CD4-positive, CD25-positive, alpha-beta regulatory T cell (primary cell): ENCODE measurements around the gene NOP10. TPM values are rescaled to one million over a fixed set of nuclear protein-coding genes. Genes with fewer than 3 reads are reported as not detected.

Experiments used
- ATAC-seq, 2 donors: fragments of 150-1000 bp; cut with Tn5 transposase; one replicate each; pipeline ENCODE4 v1.10.0; 2021; ENCODE audit warnings: low read depth in 2 of 2, moderate number of reproducible peaks in 2 of 2, moderate library complexity in 1 of 2
- DNase-seq, 3 donors: peaks; one replicate each; pipeline versions ENCODE4 v3.0.0 to v3.0.0-alpha.2; 2012 to 2022; ENCODE audit warnings: mixed read lengths in 1 of 3
- H3K27ac ChIP-seq: one replicate; pipeline ENCODE4 v1.7.0; 2013; ENCODE audit warnings: mild to moderate bottlenecking, low read length; ENCODE audit not compliant: insufficient read depth, poor library complexity, severe bottlenecking
- H3K27me3 ChIP-seq: one replicate; pipeline ENCODE4 v1.7.0; 2013; ENCODE audit warnings: low read length; ENCODE audit not compliant: control insufficient read depth, insufficient read depth
- H3K36me3 ChIP-seq: one replicate; pipeline ENCODE4 v1.7.0; 2013; ENCODE audit warnings: mild to moderate bottlenecking, low read length, moderate library complexity; ENCODE audit not compliant: control insufficient read depth, insufficient read depth
- H3K4me1 ChIP-seq: 2 replicates; pipeline ENCODE4 v1.7.0; 2013; ENCODE audit warnings: mild to moderate bottlenecking, low read length; ENCODE audit not compliant: insufficient read depth, control insufficient read depth, poor library complexity, severe bottlenecking
- H3K4me3 ChIP-seq: one replicate; pipeline ENCODE4 v1.7.0; 2013; ENCODE audit warnings: low read depth, mild to moderate bottlenecking, low read length, moderate library complexity
- H3K9me3 ChIP-seq, 2 experiments: 1 replicate in 1 of 2; 2 replicates in 1 of 2; pipeline ENCODE4 v1.7.0; 2013; ENCODE audit warnings: low read length in 2 of 2, mild to moderate bottlenecking in 1 of 2, moderate library complexity in 1 of 2; ENCODE audit not compliant: control insufficient read depth in 2 of 2
- H3K27ac Mint-ChIP-seq, 3 donors: one replicate each; pipeline ENCODE4 v1.8.0; 2020 to 2022; ENCODE audit warnings: mild to moderate bottlenecking in 3 of 3, mixed read lengths in 3 of 3, moderate library complexity in 2 of 3
- H3K27me3 Mint-ChIP-seq: one replicate; pipeline ENCODE4 v1.8.0; 2022; ENCODE audit warnings: mild to moderate bottlenecking, mixed read lengths
- H3K36me3 Mint-ChIP-seq: one replicate; pipeline ENCODE4 v1.8.0; 2020; ENCODE audit warnings: mixed read lengths
- H3K4me1 Mint-ChIP-seq, 4 donors: one replicate each; pipeline ENCODE4 v1.8.0; 2020 to 2022; ENCODE audit warnings: mixed read lengths in 4 of 4, mild to moderate bottlenecking in 1 of 4
- H3K4me3 Mint-ChIP-seq, 4 donors: one replicate each; pipeline ENCODE4 v1.8.0; 2020 to 2022; ENCODE audit warnings: mild to moderate bottlenecking in 4 of 4, mixed read lengths in 4 of 4, moderate library complexity in 3 of 4
- H3K9me3 Mint-ChIP-seq, 7 donors: one replicate each; pipeline ENCODE4 v1.8.0; 2020 to 2022; ENCODE audit warnings: mixed read lengths in 7 of 7, mild to moderate bottlenecking in 3 of 7, moderate library complexity in 2 of 7
- polyA plus RNA-seq, 4 donors: library from polyadenylated mRNA; unstranded; fragments of 300-500 nt; fragmentation: Illumina TruSeq; gene quantifications; one replicate each; pipeline ENCODE4 v1.2.3, GENCODE V29; 2021
- total RNA-seq: library from RNA; stranded (reverse); gene quantifications from one replicate; pipeline ENCODE4 v1.2.3, GENCODE V29; 2022

NOP10 gene
- total and polyA plus RNA-seq, 5 donors from 2014 or later: 54.1 to 504 (median 446) TPM

- H3K9me3 ChIP-seq: no peaks in the 10 kb centered on the region
- no peaks in the 10 kb centered on the region for H3K4me1 ChIP-seq
- Mint-ChIP-seq H3K9me3 (no peaks in the 10 kb centered on the region), H3K36me3 (no peaks in the 10 kb centered on the region), H3K27ac (no peak overlapping the region), H3K27me3 (no peaks in the 10 kb centered on the region), H3K4me1 (peaks cover 0 to 12% (median 1%) of the 10 kb centered on the region in 4 donors), H3K4me3 (no peak overlapping the region)
- DNase-seq (no peak), ATAC-seq (no peak)
- H3K27me3 ChIP-seq: no peaks in the 10 kb centered on the region
- H3K27ac ChIP-seq: no peak overlapping the region
- H3K36me3 ChIP-seq: no peaks in the 10 kb centered on the region
- H3K4me3 ChIP-seq: no peak overlapping the region
Observed at GRCh38 chr15:34373951-34374350, 31.0 kb upstream of the NOP10 start.

GRCh38 chr15:34370643-34371042 is 27.7 kb upstream of the NOP10 start:
- DNase-seq (no peak), ATAC-seq (no peak)
- no peak overlapping the region for H3K27ac ChIP-seq
- H3K9me3 ChIP-seq: no peaks in the 10 kb centered on the region
- H3K4me1 ChIP-seq: peaks cover 19% of the 10 kb centered on the region
- H3K27me3 ChIP-seq: no peaks in the 10 kb centered on the region
- peak overlapping the region; percentile 5 to 42 (median 25) for H3K27ac Mint-ChIP-seq
- H3K9me3 Mint-ChIP-seq: no peaks in the 10 kb centered on the region
- H3K36me3 Mint-ChIP-seq: no peaks in the 10 kb centered on the region
- peaks cover 5 to 32% (median 10%) of the 10 kb centered on the region in 4 donors for H3K4me1 Mint-ChIP-seq
- H3K36me3 ChIP-seq: no peaks in the 10 kb centered on the region
- H3K27me3 Mint-ChIP-seq: no peaks in the 10 kb centered on the region
- H3K4me3 ChIP-seq: no peak overlapping the region
- peak overlapping the region in 1 of 4 donors; percentile 77 for H3K4me3 Mint-ChIP-seq

DNA sequence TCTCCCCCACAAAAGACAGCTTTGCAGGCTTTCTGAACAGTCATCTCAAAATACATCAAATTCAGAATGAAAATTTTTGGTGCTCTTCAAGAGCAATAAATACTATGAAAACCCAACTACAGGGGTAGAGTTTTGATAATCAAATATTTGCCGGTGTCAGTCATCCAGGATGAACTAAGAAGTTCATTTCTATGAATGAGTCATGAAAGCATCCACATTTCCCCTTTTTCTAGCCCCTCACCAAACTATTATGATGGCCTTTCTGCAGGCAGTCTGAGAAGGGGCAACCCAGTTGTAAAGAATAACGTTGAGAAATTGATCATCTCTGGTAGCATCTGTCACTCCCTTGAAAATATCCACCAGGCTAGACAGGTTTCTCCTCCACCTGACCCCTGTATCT is 27.2 kb upstream of the NOP10 start:
- peak overlapping the region in 2 of 4 donors; percentile 58 to 77 for H3K4me3 Mint-ChIP-seq
- no peak for DNase-seq
- H3K9me3 ChIP-seq: no peaks in the 10 kb centered on the region

DNA sequence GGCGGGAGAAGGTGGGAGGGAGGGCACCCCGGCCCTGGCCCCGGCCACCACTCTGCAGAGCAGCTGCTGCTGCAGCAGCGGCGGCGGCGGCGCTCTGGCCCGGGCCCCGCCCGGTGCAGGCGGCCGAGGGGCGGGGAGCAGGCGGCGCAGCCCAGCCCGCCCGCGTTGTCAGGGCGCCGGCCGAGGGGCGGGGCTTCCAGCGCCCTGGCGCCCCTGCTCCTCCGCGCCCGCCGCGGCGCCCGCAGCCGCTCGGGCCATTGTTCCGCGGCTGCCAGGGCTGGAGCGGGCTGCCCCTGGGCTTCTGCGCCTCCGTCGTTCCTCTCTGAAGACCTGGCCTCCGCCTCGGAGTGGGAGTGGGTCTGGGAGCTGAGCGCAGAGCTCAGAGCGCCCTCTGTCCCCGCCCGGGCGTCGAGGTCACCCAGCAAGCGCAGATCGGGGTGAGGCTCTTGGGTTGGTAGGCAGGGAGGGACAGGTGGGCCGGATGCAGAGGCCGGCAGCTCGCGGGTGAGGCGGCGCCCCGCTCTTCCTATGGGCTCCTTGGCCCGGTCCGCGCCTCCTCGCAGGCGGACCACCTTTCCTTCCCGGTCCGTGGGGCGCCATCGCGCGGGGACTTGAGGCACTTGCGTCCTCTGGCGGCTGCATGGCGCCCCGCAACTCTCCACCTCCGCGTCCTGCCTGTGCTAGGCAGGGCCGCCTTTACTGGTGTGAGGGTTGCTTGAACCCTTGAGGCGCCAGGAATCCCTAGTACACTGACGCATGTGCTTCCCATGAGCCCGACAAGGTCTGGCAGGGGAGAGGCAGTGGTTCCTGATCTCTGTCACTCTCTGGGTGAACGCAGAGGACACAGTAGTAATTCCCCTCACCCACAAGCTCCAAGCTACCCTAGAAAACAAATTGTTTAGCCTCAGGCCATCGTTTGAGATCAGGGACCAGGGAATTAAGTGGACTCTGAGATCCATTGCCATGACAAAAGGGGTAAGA is 24.5 kb upstream of the NOP10 start, which contains the start of gene LPCAT4:
TSS of gene LPCAT4 (minus strand) at position 96 of the 981 bp plus-strand sequence. CDS start 96 bp downstream, outside the sequence.
- Mint-ChIP-seq H3K9me3 (no peaks in the 10 kb centered on the region), H3K4me3 (peak within 1 kb of the TSS; percentile 94 to 100 (median 98)), H3K36me3 (peaks cover 8% of the 10 kb centered on the region), H3K27ac (peak within 1 kb of the TSS; percentile 93 to 96 (median 96)), H3K4me1 (peaks cover 12 to 56% (median 17%) of the 10 kb centered on the region in 4 donors), H3K27me3 (no peaks in the 10 kb centered on the region)
- Histone ChIP-seq H3K27ac (peak within 1 kb of the TSS; percentile 90), H3K36me3 (peaks cover 9% of the 10 kb centered on the region), H3K4me3 (peak within 1 kb of the TSS; percentile 97), H3K9me3 (no peaks in the 10 kb centered on the region), H3K27me3 (no peaks in the 10 kb centered on the region), H3K4me1 (peaks cover 30% of the 10 kb centered on the region)
- ATAC-seq (peak; percentile 85 to 87), DNase-seq (peak; percentile 84 to 98 (median 91))

More for the DNA sequence above, 27.2 kb upstream of the NOP10 start:
- H3K27me3 ChIP-seq: no peaks in the 10 kb centered on the region
- H3K27ac ChIP-seq: no peak overlapping the region
- Mint-ChIP-seq H3K4me1 (peaks cover 6 to 37% (median 13%) of the 10 kb centered on the region in 4 donors), H3K36me3 (no peaks in the 10 kb centered on the region), H3K27ac (peak overlapping the region; percentile 5 to 42 (median 25)), H3K27me3 (no peaks in the 10 kb centered on the region), H3K9me3 (no peaks in the 10 kb centered on the region)
- H3K4me3 ChIP-seq: no peak overlapping the region
- H3K36me3 ChIP-seq: no peaks in the 10 kb centered on the region
- peaks cover 24% of the 10 kb centered on the region for H3K4me1 ChIP-seq
- ATAC-seq: no peak

DNA sequence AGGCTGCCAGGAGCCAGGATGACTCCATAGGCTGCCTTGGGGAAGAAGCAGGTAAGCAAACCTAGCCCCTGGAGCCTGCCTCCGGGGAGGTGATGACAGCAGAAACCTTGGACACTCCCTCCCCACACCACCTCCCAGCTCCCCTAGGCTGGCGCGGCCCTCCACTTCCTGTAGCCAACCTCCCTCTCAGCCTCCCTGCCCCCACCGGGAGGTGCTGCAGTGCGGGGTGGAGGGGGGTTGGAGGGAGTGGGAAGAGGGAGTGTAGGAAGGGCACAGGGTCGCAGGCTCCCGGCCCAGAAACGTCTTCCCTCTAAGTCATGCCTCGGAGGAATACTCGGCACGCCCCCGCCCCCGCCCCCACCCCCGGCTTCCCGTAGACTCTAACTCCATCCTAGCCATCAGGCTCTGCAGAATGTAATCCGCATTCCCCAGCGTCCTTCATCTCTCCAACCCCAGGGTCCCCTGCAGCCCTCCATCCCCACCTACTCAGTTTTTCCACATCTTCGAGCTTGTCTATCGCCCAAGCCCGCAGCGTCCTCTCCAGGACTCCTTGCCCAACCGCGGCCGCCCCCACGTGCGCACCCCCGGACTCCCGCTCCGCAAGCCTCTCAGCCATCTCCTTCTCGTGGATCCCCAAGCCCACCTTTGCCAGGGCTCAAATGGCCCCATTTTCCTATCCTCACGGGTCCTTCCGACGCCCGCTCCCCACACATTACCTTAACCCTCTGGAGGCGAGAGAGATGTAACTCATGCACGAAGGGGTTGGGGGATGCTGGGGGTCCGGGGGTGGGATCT is 23.5 kb upstream of the NOP10 start:
- H3K4me3 ChIP-seq: peak overlapping the region; percentile 80
- ATAC-seq: no peak

GRCh38 chr15:34365836-34366235 is 22.9 kb upstream of the NOP10 start:
- H3K36me3 ChIP-seq: peaks cover 21% of the 10 kb centered on the region
- Mint-ChIP-seq H3K27me3 (no peaks in the 10 kb centered on the region), H3K27ac (peak overlapping the region; percentile 76 to 96 (median 79)), H3K4me1 (peaks cover 12 to 56% (median 15%) of the 10 kb centered on the region in 4 donors), H3K9me3 (no peaks in the 10 kb centered on the region), H3K4me3 (peak overlapping the region; percentile 94 to 100 (median 98)), H3K36me3 (peaks cover 18% of the 10 kb centered on the region)
- no peak for ATAC-seq
- H3K4me1 ChIP-seq: peaks cover 30% of the 10 kb centered on the region
- no peaks in the 10 kb centered on the region for H3K27me3 ChIP-seq
- peak overlapping the region; percentile 80 for H3K4me3 ChIP-seq
- H3K9me3 ChIP-seq: no peaks in the 10 kb centered on the region
- DNase-seq: peak in 1 of 3 donors; percentile 25
- peak overlapping the region; percentile 37 for H3K27ac ChIP-seq

More for the DNA sequence above, 23.5 kb upstream of the NOP10 start:
- Histone ChIP-seq H3K4me1 (peaks cover 30% of the 10 kb centered on the region), H3K27me3 (no peaks in the 10 kb centered on the region), H3K27ac (peak overlapping the region; percentile 37), H3K36me3 (peaks cover 14% of the 10 kb centered on the region), H3K9me3 (no peaks in the 10 kb centered on the region)
- Mint-ChIP-seq H3K4me3 (peak overlapping the region; percentile 94 to 100 (median 98)), H3K4me1 (peaks cover 12 to 56% (median 16%) of the 10 kb centered on the region in 4 donors), H3K27me3 (no peaks in the 10 kb centered on the region), H3K36me3 (peaks cover 14% of the 10 kb centered on the region), H3K27ac (peak overlapping the region; percentile 45 to 96 (median 96)), H3K9me3 (no peaks in the 10 kb centered on the region)
- peak; percentile 28 to 71 (median 53) for DNase-seq

DNA sequence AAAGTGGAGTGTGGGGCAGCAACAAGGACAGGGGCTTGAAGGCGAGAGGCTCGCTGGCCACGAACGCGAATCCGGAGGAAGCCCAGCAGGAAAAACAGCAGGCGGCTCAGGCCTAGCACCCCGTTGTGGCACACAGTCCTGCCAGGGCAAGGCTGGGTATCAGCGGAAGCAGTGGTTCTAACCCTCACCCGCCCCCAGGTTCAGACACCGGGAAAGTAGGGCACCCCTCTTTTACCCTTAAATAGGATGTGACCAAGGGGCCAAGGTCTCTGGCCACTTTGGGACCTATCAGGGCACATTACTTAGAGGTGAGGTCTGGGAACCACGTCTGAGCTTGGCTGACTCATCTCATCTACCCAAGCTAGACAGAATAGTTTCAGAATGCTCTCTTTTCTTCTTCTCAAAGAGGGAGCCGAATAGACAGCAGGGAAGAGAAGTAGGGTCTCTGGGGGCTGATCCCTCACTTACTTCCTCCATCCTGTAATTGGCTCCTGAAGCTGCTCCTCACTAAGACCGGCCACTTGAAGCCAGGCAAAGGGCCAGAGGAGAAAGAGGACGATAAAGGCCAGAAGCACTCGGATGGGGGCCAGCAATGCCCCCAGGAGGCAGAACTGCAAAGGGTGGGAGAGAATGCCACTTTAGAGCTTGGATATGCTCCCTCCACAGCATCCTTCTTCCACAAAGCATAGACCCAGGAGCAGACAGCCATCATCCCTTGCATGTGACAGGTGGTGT is 22.3 kb upstream of the NOP10 start:
- Histone ChIP-seq H3K27ac (peak overlapping the region; percentile 42), H3K4me1 (peaks cover 30% of the 10 kb centered on the region), H3K27me3 (no peaks in the 10 kb centered on the region), H3K36me3 (peaks cover 26% of the 10 kb centered on the region), H3K9me3 (no peaks in the 10 kb centered on the region), H3K4me3 (peak overlapping the region; percentile 80)
- Mint-ChIP-seq H3K4me3 (peak overlapping the region; percentile 94 to 100 (median 98)), H3K27me3 (no peaks in the 10 kb centered on the region), H3K36me3 (peaks cover 22% of the 10 kb centered on the region), H3K4me1 (peaks cover 12 to 52% (median 15%) of the 10 kb centered on the region in 4 donors), H3K27ac (peak overlapping the region; percentile 26 to 96 (median 79)), H3K9me3 (no peaks in the 10 kb centered on the region)
- no peak for ATAC-seq
- peak in 1 of 3 donors; percentile 13 for DNase-seq
